ENCODE data around the gene ADGRL4. TPM values are rescaled to one million over a fixed set of nuclear protein-coding genes. Genes with fewer than 3 reads are reported as not detected.

Gene ADGRL4
- total and polyA plus RNA-seq, 3 donors from 2014 or later: 7.9 to 17.2 (median 10.2) TPM

DNA sequence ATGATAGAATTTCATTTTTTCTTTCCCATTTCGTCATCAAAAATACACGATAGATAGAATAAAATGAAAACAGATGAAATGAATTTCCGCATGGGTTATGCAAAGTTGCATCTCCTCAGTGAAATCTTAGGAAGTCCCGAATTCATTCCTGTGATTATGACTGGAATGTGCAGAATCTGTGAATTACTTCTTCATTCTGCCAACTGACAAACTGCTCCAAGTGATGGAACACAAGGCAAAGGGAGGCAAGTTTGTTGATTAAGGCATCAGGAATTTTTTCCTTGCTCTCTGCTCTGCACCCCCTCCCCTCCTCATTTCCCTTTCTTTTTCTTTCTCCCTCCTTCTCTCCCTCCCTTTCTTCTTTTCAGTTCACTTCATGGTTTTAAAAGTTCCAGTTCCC lies 37.0 kb upstream of the ADGRL4 start:
- no peak for DNase-seq
- Histone ChIP-seq H3K27ac (no peak overlapping the region), H3K9me3 (no peaks in the 10 kb centered on the region), H3K27me3 (no peaks in the 10 kb centered on the region), H3K4me3 (no peak overlapping the region), H3K4me1 (no peaks in the 10 kb centered on the region), H3K36me3 (ENCODE audit: low read depth, missing control alignments) (no peaks in the 10 kb centered on the region)
- WGBS, 2 donors: 50 to 56% methylated on average over 4 of the region's 4 CpGs
- TF ChIP-seq, protein P1, sequence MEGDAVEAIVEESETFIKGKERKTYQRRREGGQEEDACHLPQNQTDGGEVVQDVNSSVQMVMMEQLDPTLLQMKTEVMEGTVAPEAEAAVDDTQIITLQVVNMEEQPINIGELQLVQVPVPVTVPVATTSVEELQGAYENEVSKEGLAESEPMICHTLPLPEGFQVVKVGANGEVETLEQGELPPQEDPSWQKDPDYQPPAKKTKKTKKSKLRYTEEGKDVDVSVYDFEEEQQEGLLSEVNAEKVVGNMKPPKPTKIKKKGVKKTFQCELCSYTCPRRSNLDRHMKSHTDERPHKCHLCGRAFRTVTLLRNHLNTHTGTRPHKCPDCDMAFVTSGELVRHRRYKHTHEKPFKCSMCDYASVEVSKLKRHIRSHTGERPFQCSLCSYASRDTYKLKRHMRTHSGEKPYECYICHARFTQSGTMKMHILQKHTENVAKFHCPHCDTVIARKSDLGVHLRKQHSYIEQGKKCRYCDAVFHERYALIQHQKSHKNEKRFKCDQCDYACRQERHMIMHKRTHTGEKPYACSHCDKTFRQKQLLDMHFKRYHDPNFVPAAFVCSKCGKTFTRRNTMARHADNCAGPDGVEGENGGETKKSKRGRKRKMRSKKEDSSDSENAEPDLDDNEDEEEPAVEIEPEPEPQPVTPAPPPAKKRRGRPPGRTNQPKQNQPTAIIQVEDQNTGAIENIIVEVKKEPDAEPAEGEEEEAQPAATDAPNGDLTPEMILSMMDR (IDR thresholded peaks at IDR 0.05): no peak
- TF ChIP-seq POLR2A (IDR thresholded peaks at IDR 0.05): no peak
- intact Hi-C loops (cut with DNase I; ENCODE audit: low total_unique reads): no loop called here

DNA sequence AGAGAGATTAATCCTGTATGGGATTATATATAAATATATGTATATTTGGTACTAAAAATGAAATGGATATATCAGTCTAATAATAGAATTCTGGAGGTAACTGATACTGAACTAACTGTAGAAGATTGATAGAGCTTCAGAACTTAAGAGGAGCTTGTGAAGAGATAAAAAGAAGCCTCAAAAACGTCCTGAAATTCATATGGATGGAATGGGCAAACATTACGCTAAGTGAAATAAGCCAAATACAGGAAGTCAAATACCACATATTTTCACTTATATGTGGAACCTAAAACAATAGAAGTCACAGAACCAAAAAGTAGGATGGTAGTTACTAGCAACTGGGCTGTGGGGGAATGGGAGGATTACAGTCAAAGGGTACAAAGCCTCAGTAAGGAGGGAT lies 36.0 kb upstream of the ADGRL4 start:
- Histone ChIP-seq H3K4me3 (no peak overlapping the region), H3K27me3 (no peaks in the 10 kb centered on the region), H3K9me3 (no peaks in the 10 kb centered on the region), H3K27ac (no peak overlapping the region), H3K36me3 (ENCODE audit: low read depth, missing control alignments) (no peaks in the 10 kb centered on the region), H3K4me1 (no peaks in the 10 kb centered on the region)
- TF ChIP-seq, protein P1 (IDR thresholded peaks at IDR 0.05): no peak
- no peak for TF ChIP-seq POLR2A (IDR thresholded peaks at IDR 0.05)
- intact Hi-C loops (cut with DNase I; ENCODE audit: low total_unique reads): no loop called here
- DNase-seq: no peak
- WGBS, 2 donors: 39 to 59% methylated on average over 2 of the region's 2 CpGs

DNA sequence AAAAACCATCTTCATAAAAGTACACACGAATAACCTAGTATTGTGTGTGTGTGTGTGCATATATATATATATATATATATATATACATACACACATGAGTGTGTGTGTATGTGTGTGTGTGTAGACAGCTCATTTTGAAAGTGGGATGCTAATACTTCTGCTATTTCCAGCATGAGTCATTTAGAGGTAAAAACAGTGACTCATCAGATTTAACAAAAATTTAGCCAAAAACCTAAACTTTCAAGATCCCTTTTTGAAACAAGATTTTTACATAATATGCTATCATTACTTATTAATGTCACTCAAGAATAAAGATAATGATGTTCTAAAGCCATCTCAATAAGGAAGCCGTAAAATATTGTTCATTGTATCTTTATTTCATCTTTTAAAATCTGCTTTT lies 35.6 kb upstream of the ADGRL4 start:
- no peaks in the 10 kb centered on the region for H3K27me3 ChIP-seq
- intact Hi-C loops (cut with DNase I; ENCODE audit: low total_unique reads): no loop called here
- H3K4me3 ChIP-seq: no peak overlapping the region
- H3K27ac ChIP-seq: no peak overlapping the region
- no peaks in the 10 kb centered on the region for H3K4me1 ChIP-seq
- TF ChIP-seq POLR2A (IDR thresholded peaks at IDR 0.05): no peak
- TF ChIP-seq, protein P1 (IDR thresholded peaks at IDR 0.05): no peak
- DNase-seq: no peak
- 40 to 59% methylated on average over 2 of the region's 2 CpGs for WGBS, 2 donors
- no peaks in the 10 kb centered on the region for H3K36me3 ChIP-seq (ENCODE audit: low read depth, missing control alignments)
- no peaks in the 10 kb centered on the region for H3K9me3 ChIP-seq

DNA sequence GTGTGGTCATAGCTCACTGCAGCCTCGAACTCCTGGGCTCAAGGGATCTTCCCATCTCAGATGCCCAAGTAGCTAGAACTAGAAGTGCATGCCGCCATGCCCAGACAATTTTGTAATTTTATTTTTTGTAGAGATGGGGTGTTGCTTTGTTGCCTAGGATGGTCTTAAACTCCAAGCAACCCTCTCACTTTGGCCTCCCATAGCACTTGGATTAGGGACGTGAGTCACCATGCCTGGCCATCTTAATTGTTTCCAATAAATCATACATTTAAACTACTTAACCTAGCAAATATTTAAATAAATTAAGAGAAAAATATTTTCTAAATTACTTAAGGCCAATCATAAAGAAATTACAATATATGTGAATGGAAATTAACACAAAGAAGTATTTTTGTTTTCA lies 35.1 kb upstream of the ADGRL4 start:
- intact Hi-C loops (cut with DNase I; ENCODE audit: low total_unique reads): no loop called here
- no peak for DNase-seq
- Histone ChIP-seq H3K36me3 (ENCODE audit: low read depth, missing control alignments) (no peaks in the 10 kb centered on the region), H3K27me3 (no peaks in the 10 kb centered on the region), H3K4me1 (no peaks in the 10 kb centered on the region), H3K4me3 (no peak overlapping the region), H3K27ac (no peak overlapping the region), H3K9me3 (no peaks in the 10 kb centered on the region)
- TF ChIP-seq, protein P1 (IDR thresholded peaks at IDR 0.05): no peak
- no peak for TF ChIP-seq POLR2A (IDR thresholded peaks at IDR 0.05)
- WGBS, 2 donors: 90 to 92% methylated on average over 3 of the region's 3 CpGs

DNA sequence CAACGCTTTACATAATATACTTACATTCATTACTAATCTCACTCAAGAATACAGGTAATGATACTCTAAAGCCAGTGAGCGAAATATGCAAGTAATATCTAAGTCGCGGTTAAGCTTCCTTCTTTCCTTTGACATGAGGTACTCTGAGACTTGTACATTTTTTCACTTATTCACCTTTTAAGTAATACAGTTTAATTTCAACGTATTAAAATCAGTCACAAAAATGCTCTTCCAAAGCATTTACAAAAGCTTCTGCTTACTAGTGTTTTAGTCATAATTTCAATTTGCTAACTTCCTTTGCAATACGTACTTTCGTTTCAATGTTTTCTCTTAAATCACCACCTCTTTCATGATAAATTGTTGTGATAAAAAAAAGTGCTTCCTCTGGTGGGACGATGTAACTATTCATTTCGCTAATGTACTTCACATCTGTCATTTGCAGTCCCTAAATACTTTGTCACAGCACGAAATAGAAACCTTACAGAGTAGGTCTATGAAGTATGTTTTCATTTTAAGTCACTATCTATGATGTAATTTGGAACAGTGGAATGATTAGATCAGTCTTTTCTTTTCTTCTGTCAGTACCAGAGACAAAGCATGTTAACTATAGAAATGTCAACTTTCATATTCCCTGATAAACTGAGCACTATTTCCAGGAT lies 34.0 kb upstream of the ADGRL4 start:
- WGBS, 2 donors: 62 to 67% methylated on average over 10 of the region's 10 CpGs
- no peak for DNase-seq
- no peaks in the 10 kb centered on the region for H3K4me1 ChIP-seq
- no peaks in the 10 kb centered on the region for H3K36me3 ChIP-seq (ENCODE audit: low read depth, missing control alignments)
- H3K4me3 ChIP-seq: no peak overlapping the region
- no peaks in the 10 kb centered on the region for H3K9me3 ChIP-seq
- TF ChIP-seq, protein P1 (IDR thresholded peaks at IDR 0.05): no peak
- no peak for TF ChIP-seq POLR2A (IDR thresholded peaks at IDR 0.05)
- intact Hi-C loops (cut with DNase I; ENCODE audit: low total_unique reads): no loop called here
- no peaks in the 10 kb centered on the region for H3K27me3 ChIP-seq
- no peak overlapping the region for H3K27ac ChIP-seq
